Activated naive CD4-positive, alpha-beta T cell (primary cell): ENCODE measurements around the gene PLSCR4.

ENCODE experiments used
- DNase-seq, 4 experiments: peaks; one replicate each; lab custom pipeline; 2025; lab: John Stamatoyannopoulos, UW

The PLSCR4 gene

GRCh38 chr3:146160321-146160963 lies 90.5 kb downstream of the PLSCR4 start:
- DNase-seq, result no peak

GRCh38 chr3:146159616-146160320 lies 91.1 kb downstream of the PLSCR4 start:
- DNase-seq, result no peak

- DNase-seq, result no peak
Measured at GRCh38 chr3:146159037-146159436, 91.9 kb downstream of the PLSCR4 start.

- no peak for DNase-seq
Measured at GRCh38 chr3:146157325-146158060, 93.4 kb downstream of the PLSCR4 start.

GRCh38 chr3:146156666-146157314 lies 94.1 kb downstream of the PLSCR4 start:
- no peak for DNase-seq

GRCh38 chr3:146156095-146156494 lies 94.8 kb downstream of the PLSCR4 start:
- DNase-seq, result no peak

- DNase-seq, result no peak
Measured at GRCh38 chr3:146154995-146155394, 95.9 kb downstream of the PLSCR4 start.

- no peak for DNase-seq
Measured at GRCh38 chr3:146154316-146154715, 96.6 kb downstream of the PLSCR4 start.

- no peak for DNase-seq
Measured at GRCh38 chr3:146153429-146153828, 97.5 kb downstream of the PLSCR4 start.

GRCh38 chr3:146152834-146153233 lies 98.1 kb downstream of the PLSCR4 start:
- no peak for DNase-seq

GRCh38 chr3:146148468-146148931 lies 102.4 kb downstream of the PLSCR4 start:
- DNase-seq, result no peak

- no peak for DNase-seq
Measured at GRCh38 chr3:146145642-146146041, 105.3 kb downstream of the PLSCR4 start.

- no peak for DNase-seq
Measured at GRCh38 chr3:146142757-146143156, 108.1 kb downstream of the PLSCR4 start.
